HCT116 (cell line): ENCODE results near the gene NRGN.

Experiments
- CTCF ChIP-seq, 3 experiments: fragments of 200-600 bp in 1 of 3; sonication (generic) in 1 of 3; IDR thresholded peaks in 2 of 3; conservative IDR thresholded peaks in 1 of 3; 2 replicates each; pipeline ENCODE4 v1.5.1; 2012 to 2017; ENCODE audit warnings: low read depth in 2 of 3, low read length in 2 of 3, antibody characterized with exemption in 1 of 3, borderline replicate concordance in 1 of 3, control low read depth in 1 of 3, mild to moderate bottlenecking in 1 of 3, mixed read lengths in 1 of 3, mixed run types in 1 of 3, moderate library complexity in 1 of 3; ENCODE audit not compliant: insufficient read depth in 1 of 3
- EZH2 ChIP-seq: fragments of 200-600 bp; sonication (generic); IDR thresholded peaks from 2 replicates; pipeline ENCODE4 v1.6.1; 2017; ENCODE audit warnings: antibody characterized with exemption, mixed run types
- POLR2A ChIP-seq: IDR thresholded peaks from 2 replicates; pipeline ENCODE4 v1.7.0; 2011; ENCODE audit warnings: borderline replicate concordance; ENCODE audit not compliant: insufficient read depth, insufficient read length; ENCODE audit errors: extremely low read depth
- TCF7L2 ChIP-seq: IDR thresholded peaks from 2 replicates; pipeline ENCODE4 v1.7.0; 2011; ENCODE audit warnings: borderline replicate concordance, inconsistent platforms; ENCODE audit not compliant: insufficient read depth, insufficient read length; ENCODE audit errors: extremely low read depth
- ZNF274 ChIP-seq: fragments of 200-500 bp; sonication (Bioruptor generic); IDR thresholded peaks from 2 replicates; pipeline ENCODE4 v1.6.1; 2014; ENCODE audit warnings: mild to moderate bottlenecking, low read depth, low read length, inconsistent platforms

- TF ChIP-seq EZH2 (no peak), POLR2A (no peak), ZNF274 (no peak), CTCF (IDR thresholded peaks at IDR 0.05 in 2 of 3, conservative IDR thresholded peaks at IDR 0.05 in 1 of 3; ENCODE audit: borderline replicate concordance in 1 of 3, insufficient read depth in 1 of 3, low read depth in 2 of 3, low read length in 2 of 3) (no peak), TCF7L2 (no peak)
These were observed 7.8 kb downstream of the NRGN start for GRCh38 chr11:124747406-124748099.
